Mesendoderm (in vitro differentiated cells): Measurements from ENCODE around the gene NAPA.

Source experiments
- DNase-seq: peaks from one replicate; pipeline ENCODE4 v3.0.0; 2013
- H2AK5ac ChIP-seq: 2 replicates; pipeline ENCODE4 v1.6.1; 2013; ENCODE audit warnings: low read length, inconsistent platforms
- H2BK120ac ChIP-seq: 2 replicates; pipeline ENCODE4 v1.6.1; 2013; ENCODE audit warnings: low read depth, mild to moderate bottlenecking, low read length, moderate library complexity, mixed read lengths
- H2BK15ac ChIP-seq: replicated peaks from 2 replicates; pipeline ENCODE4 v1.6.1; 2013; ENCODE audit warnings: low read depth, mild to moderate bottlenecking, moderate library complexity
- H2BK5ac ChIP-seq: 2 replicates; pipeline ENCODE4 v1.6.1; 2013; ENCODE audit warnings: low read length, inconsistent platforms
- H3K18ac ChIP-seq: 2 replicates; pipeline ENCODE4 v1.6.1; 2013; ENCODE audit warnings: mild to moderate bottlenecking, low read length, mixed read lengths
- H3K23ac ChIP-seq: one replicate; pipeline ENCODE4 v1.6.1; 2013; ENCODE audit warnings: low read length
- H3K27ac ChIP-seq: 2 replicates; pipeline ENCODE4 v1.5.1; 2013; ENCODE audit warnings: low read depth, mild to moderate bottlenecking, inconsistent platforms, low read length, moderate library complexity
- H3K27me3 ChIP-seq: 2 replicates; pipeline ENCODE4 v1.6.1; 2013; ENCODE audit warnings: low read length, control low read depth, mild to moderate bottlenecking, inconsistent platforms; ENCODE audit not compliant: insufficient read depth, poor library complexity
- H3K36me3 ChIP-seq: 2 replicates; pipeline ENCODE4 v1.6.1; 2013; ENCODE audit warnings: low read length, inconsistent platforms; ENCODE audit not compliant: control insufficient read depth, insufficient read depth
- H3K4ac ChIP-seq: one replicate; pipeline ENCODE4 v1.6.1; 2013; ENCODE audit warnings: low read depth, mild to moderate bottlenecking, low read length, moderate library complexity
- H3K4me1 ChIP-seq: 2 replicates; pipeline ENCODE4 v1.6.1; 2013; ENCODE audit warnings: low read depth, low read length, inconsistent platforms; ENCODE audit not compliant: control insufficient read depth
- H3K4me2 ChIP-seq: 2 replicates; pipeline ENCODE4 v1.6.1; 2013; ENCODE audit warnings: low read length
- H3K4me3 ChIP-seq: 2 replicates; pipeline ENCODE4 v1.5.1; 2013; ENCODE audit warnings: mild to moderate bottlenecking, low read length
- H3K56ac ChIP-seq: one replicate; pipeline ENCODE4 v1.6.1; 2013; ENCODE audit warnings: low read length
- H3K79me1 ChIP-seq: 2 replicates; pipeline ENCODE4 v1.6.1; 2013; ENCODE audit warnings: low read length, inconsistent platforms
- H3K79me2 ChIP-seq: 2 replicates; pipeline ENCODE4 v1.6.1; 2013; ENCODE audit warnings: mild to moderate bottlenecking, low read length; ENCODE audit not compliant: control insufficient read depth, insufficient read depth
- H3K9ac ChIP-seq: 2 replicates; pipeline ENCODE4 v1.6.1; 2013; ENCODE audit warnings: low read length, inconsistent platforms
- H4K5ac ChIP-seq: one replicate; pipeline ENCODE4 v1.6.1; 2013; ENCODE audit warnings: low read length
- H4K8ac ChIP-seq: one replicate; pipeline ENCODE4 v1.6.1; 2013; ENCODE audit warnings: low read depth, mild to moderate bottlenecking, control low read depth, low read length, moderate library complexity
- WGBS: extraction: QIAGEN DNeasy Blood & Tissue Kit; methylation state at CpG from one replicate; pipeline ENCODE4 v1.1.7; 2013; ENCODE audit warnings: low lambda C conversion rate, missing lambda C conversion rate; ENCODE audit not compliant: insufficient coverage; ENCODE audit errors: extremely low coverage; 5-methylcytosine and 5-hydroxymethylcytosine counted together

Gene NAPA

GRCh38 chr19:47507012-47507411 is 7.9 kb downstream of the NAPA start:
- H3K4me3 ChIP-seq, result no peak overlapping the region
- no peak overlapping the region for H2AK5ac ChIP-seq
- H3K79me2 ChIP-seq, result peaks cover 17% of the 10 kb centered on the region
- no peak overlapping the region for H2BK5ac ChIP-seq
- no peak overlapping the region for H4K5ac ChIP-seq
- H3K79me1 ChIP-seq, result peaks cover 20% of the 10 kb centered on the region
- no peak overlapping the region for H3K18ac ChIP-seq
- H3K27me3 ChIP-seq, result no peaks in the 10 kb centered on the region
- no peaks in the 10 kb centered on the region for H3K4me1 ChIP-seq
- no peak overlapping the region for H2BK120ac ChIP-seq
- H3K9ac ChIP-seq, result no peak overlapping the region
- H3K36me3 ChIP-seq, result no peaks in the 10 kb centered on the region
- H3K27ac ChIP-seq, result no peak overlapping the region
- no peak overlapping the region for H2BK15ac ChIP-seq
- no peak overlapping the region for H3K56ac ChIP-seq
- no peak overlapping the region for H4K8ac ChIP-seq
- H3K4ac ChIP-seq, result no peak overlapping the region
- no peak overlapping the region for H3K23ac ChIP-seq
- H3K4me2 ChIP-seq, result no peak overlapping the region
- DNase-seq, result no peak
- WGBS, result no CpG with 5 or more reads among the region's 6 CpGs

DNA sequence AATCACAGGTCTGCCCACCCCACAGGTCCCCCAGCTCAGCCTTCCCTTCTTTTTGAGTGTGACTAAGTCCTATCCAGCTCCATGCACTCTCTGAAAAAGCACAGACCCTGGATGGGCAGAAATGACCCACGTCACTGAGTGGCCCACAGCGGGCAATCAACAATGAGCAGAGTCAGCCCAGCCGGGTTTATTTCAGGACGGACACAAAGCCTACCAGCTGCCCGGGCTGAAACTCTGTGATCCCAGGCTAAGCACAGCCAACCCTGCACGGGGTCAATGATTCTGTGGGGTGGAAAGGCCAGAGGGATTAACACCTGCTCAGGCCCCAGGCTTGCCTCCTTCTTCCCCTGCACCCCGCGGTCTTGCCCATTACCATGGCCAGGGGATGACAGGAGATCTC is 8.4 kb downstream of the NAPA start:
- Histone ChIP-seq H3K27ac (no peak overlapping the region), H3K27me3 (no peaks in the 10 kb centered on the region), H3K18ac (no peak overlapping the region), H3K4ac (no peak overlapping the region), H3K79me2 (peaks cover 12% of the 10 kb centered on the region), H3K4me1 (no peaks in the 10 kb centered on the region), H2AK5ac (no peak overlapping the region), H3K56ac (no peak overlapping the region), H3K23ac (no peak overlapping the region), H2BK120ac (no peak overlapping the region), H3K79me1 (peaks cover 16% of the 10 kb centered on the region), H3K4me3 (no peak overlapping the region), H4K8ac (no peak overlapping the region), H2BK5ac (no peak overlapping the region), H3K36me3 (peaks cover under 1% of the 10 kb centered on the region), H2BK15ac (no peak overlapping the region), H3K9ac (no peak overlapping the region), H4K5ac (no peak overlapping the region), H3K4me2 (no peak overlapping the region)
- no CpG with 5 or more reads among the region's 8 CpGs for WGBS
- DNase-seq, result no peak

GRCh38 chr19:47505506-47505905 is 9.4 kb downstream of the NAPA start:
- Histone ChIP-seq H3K27me3 (no peaks in the 10 kb centered on the region), H2BK5ac (no peak overlapping the region), H3K4me1 (no peaks in the 10 kb centered on the region), H3K9ac (no peak overlapping the region), H3K18ac (no peak overlapping the region), H3K36me3 (peaks cover 2% of the 10 kb centered on the region), H3K4ac (no peak overlapping the region), H3K56ac (no peak overlapping the region), H2AK5ac (no peak overlapping the region), H2BK120ac (no peak overlapping the region), H2BK15ac (no peak overlapping the region), H4K5ac (no peak overlapping the region), H3K23ac (no peak overlapping the region), H3K4me3 (no peak overlapping the region), H3K79me2 (peaks cover 8% of the 10 kb centered on the region), H4K8ac (no peak overlapping the region), H3K27ac (no peak overlapping the region), H3K4me2 (no peak overlapping the region), H3K79me1 (peaks cover 12% of the 10 kb centered on the region)
- no CpG with 5 or more reads among the region's 6 CpGs for WGBS
- DNase-seq, result no peak

- no peaks in the 10 kb centered on the region for H3K27me3 ChIP-seq
- H3K18ac ChIP-seq, result no peak overlapping the region
- no peak overlapping the region for H2BK15ac ChIP-seq
- H3K79me2 ChIP-seq, result peaks cover 3% of the 10 kb centered on the region
- H3K36me3 ChIP-seq, result peaks cover 2% of the 10 kb centered on the region
- H4K5ac ChIP-seq, result no peak overlapping the region
- no peak overlapping the region for H2BK120ac ChIP-seq
- WGBS, result no CpG with 5 or more reads among the region's 5 CpGs
- H4K8ac ChIP-seq, result no peak overlapping the region
- no peak overlapping the region for H3K56ac ChIP-seq
- no peak overlapping the region for H3K23ac ChIP-seq
- H3K4me2 ChIP-seq, result no peak overlapping the region
- no peak overlapping the region for H3K4ac ChIP-seq
- H2BK5ac ChIP-seq, result no peak overlapping the region
- no peak overlapping the region for H2AK5ac ChIP-seq
- H3K4me3 ChIP-seq, result no peak overlapping the region
- peaks cover 10% of the 10 kb centered on the region for H3K79me1 ChIP-seq
- no peak overlapping the region for H3K27ac ChIP-seq
- H3K9ac ChIP-seq, result no peak overlapping the region
- DNase-seq, result no peak
- H3K4me1 ChIP-seq, result no peaks in the 10 kb centered on the region
Observed at GRCh38 chr19:47503826-47504150, 11.1 kb downstream of the NAPA start.

GRCh38 chr19:47503130-47503825 is 11.6 kb downstream of the NAPA start:
- Histone ChIP-seq H3K9ac (no peak overlapping the region), H3K23ac (no peak overlapping the region), H4K5ac (no peak overlapping the region), H3K36me3 (peaks cover 2% of the 10 kb centered on the region), H3K4me1 (no peaks in the 10 kb centered on the region), H2AK5ac (no peak overlapping the region), H2BK15ac (no peak overlapping the region), H3K79me1 (peaks cover 10% of the 10 kb centered on the region), H3K56ac (no peak overlapping the region), H3K18ac (no peak overlapping the region), H4K8ac (no peak overlapping the region), H2BK5ac (no peak overlapping the region), H3K79me2 (peaks cover 2% of the 10 kb centered on the region), H3K4me3 (no peak overlapping the region), H3K4ac (no peak overlapping the region), H3K27ac (no peak overlapping the region), H3K27me3 (no peaks in the 10 kb centered on the region), H2BK120ac (no peak overlapping the region), H3K4me2 (no peak overlapping the region)
- DNase-seq, result no peak
- WGBS, result no CpG with 5 or more reads among the region's 13 CpGs
